NCI-H1105 (cell line): Measurements from ENCODE around the gene OBSL1.

Experiments
- DNase-seq: peaks from one replicate; lab custom pipeline; 2025; lab: John Stamatoyannopoulos, UW

OBSL1 gene

GRCh38 chr2:219512524-219513216, 58.7 kb downstream of the OBSL1 start:
- no peak for DNase-seq

DNA sequence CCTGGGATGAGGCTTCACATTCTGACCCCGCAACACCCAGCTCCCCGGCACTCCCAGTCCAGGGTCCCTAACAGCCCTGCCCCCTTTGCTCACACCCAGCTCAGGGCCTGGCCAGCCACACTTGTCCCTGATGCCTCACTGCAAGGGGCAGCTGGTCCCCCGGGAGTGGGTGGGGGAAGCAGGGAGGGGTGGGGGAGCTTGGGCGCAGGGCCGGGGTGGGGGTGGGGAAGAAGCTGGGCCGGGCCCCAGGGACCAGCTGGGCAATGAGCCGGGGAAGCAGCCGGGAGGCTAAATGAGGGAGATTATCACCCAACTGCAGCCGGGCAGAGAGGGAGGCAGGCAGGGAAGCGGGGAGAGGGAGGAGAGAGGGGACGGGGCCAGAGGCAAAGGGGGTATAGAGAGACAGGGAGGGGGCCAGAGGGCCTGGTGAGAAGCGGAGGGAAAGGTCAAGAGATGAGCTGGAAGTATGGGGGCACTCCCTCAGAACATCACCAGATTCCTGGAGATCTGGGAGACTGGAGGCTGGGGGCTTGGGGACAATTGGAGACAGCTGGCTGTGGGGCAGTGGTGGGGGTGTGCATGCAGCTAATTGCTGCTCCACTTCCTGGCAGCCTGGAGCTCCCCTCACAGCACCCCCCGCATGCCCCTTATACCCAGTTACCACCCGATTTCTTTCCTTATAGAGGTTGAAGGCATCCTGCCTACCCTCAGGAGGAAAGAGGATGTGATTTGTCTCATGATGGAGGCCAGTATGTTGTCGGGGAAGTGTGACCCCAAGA, 59.6 kb downstream of the OBSL1 start:
- no peak for DNase-seq

GRCh38 chr2:219510512-219511135, 60.7 kb downstream of the OBSL1 start:
- DNase-seq, result no peak

GRCh38 chr2:219509780-219510511, 61.4 kb downstream of the OBSL1 start:
- DNase-seq, result no peak

DNA sequence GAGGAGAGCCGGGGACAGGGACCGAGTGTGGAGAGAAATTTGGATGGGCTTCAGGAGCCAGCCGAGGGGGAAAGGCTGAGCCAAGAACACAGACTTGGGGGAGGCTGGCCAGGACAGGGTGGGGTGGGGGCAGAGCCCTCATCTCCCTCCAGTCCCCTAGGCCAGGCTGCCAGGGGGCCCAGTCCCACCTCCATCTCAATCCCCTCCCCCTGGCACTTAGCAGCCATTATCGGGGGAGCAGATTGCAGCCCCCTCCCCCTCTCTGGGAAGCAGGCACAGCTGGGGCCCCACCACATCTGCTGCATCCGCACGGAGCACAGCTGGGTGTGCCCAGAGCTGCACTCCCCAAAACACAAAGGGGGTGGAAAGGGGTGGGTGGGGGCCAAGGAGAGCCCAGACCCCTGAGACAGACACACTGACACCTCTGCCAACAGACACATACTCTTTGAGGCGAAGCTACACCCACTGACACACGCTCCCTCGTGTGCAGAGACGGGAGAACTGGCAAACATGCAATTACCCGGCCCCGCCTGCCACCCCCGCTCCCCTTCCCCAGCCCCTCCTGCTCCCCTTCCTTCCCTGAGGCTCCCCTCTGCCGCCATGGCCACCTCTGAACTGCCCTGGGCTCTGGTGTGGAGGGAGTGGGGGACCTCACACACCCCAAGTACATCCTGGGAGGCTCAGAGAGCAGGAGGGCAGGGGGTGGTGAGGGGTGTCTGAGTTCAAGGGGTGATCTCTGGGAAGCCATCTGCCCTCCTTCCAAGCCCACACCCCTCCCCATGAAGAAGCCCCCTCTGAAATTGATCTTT, 62.2 kb downstream of the OBSL1 start:
- DNase-seq, result no peak

DNA sequence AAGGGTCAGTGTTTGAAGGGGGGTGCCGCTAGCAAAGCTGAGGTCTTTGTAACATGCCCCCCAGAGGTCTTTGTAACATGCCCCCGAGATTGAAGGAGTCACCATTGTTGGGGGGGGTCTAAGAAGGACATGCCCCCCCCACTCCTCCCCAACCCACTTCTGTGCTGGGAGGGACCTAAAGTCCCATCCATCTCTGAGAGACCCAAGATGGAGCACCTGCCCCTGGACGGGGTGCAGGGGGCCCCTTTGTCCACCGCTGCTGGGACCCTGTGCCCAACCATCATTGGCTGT, 63.0 kb downstream of the OBSL1 start:
- DNase-seq, result no peak

DNA sequence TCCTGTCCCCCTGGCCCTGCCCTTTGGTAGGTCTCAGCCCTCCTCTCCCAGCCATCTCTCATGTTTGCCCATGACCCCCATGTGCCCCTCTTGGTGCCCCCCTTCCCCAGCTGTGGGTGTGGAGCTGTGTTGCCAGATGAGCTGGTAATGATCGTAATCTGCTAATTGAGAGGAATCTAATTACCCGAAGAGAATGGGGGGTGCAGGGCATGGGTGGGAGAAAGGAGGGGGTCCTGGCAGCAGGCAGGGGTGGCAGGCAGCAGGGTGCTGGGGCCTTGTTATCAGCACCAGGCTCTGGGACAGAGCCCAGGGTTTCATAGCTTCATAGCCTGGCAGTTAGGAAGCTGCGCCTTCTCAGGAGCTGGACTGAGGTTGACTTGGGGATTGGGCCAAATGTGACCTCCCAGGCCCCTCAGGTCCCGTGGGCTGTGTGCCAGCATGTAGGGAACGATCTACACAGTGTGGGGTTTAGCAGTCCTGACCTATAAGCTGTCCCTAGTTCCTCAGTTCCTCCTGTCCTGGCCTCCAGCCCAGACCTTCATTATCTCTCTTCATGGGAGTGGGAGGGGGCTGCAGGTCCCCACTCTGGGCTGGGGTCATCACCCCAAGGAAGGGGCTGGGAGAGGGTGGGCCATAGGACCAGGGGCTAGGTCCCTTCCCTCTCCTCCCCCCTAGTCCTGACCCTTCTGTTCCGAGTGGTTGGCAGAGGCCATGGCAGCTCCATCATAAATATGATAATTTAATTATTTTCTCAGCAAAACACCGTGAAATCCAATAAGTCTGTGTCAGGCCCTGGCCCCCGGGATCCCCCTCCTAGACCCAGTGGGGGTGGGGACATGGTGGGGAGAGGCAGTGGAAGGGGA, 63.5 kb downstream of the OBSL1 start:
- no peak for DNase-seq

- no peak for DNase-seq
These were observed 64.4 kb downstream of the OBSL1 start for GRCh38 chr2:219506802-219507526.

- DNase-seq, result no peak
These were observed 65.1 kb downstream of the OBSL1 start for GRCh38 chr2:219506153-219506801.

DNA sequence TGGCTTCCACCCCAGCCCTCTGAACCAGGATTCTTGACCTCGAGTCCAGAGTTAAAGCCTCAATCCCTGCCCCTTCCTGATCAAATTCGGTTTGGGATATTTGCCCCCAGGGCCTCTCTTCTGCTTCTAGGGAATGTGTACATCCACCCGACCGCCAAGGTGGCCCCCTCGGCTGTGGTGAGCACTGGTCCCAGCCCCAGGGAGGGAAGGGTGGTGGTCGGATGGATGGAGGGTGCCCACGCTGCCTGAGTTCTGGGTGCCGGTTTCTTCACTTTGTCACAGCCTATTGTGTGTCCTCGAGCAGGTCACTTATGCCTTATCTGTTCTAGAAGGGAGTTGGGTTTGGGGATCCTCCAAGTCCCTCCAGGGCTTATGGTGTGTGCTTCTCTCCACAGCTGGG, 65.8 kb downstream of the OBSL1 start:
- no peak for DNase-seq

GRCh38 chr2:219502618-219503017, 68.7 kb downstream of the OBSL1 start:
- DNase-seq, result no peak

GRCh38 chr2:219501849-219502248, 69.5 kb downstream of the OBSL1 start:
- DNase-seq, result no peak
